ENCODE measurements around the gene RCOR2. TPM values are rescaled to one million over a fixed set of nuclear protein-coding genes. Genes with fewer than 3 reads are reported as not detected.

RCOR2 gene
- total RNA-seq, 1 experiment from 2014 or later: 3.9 TPM

DNA sequence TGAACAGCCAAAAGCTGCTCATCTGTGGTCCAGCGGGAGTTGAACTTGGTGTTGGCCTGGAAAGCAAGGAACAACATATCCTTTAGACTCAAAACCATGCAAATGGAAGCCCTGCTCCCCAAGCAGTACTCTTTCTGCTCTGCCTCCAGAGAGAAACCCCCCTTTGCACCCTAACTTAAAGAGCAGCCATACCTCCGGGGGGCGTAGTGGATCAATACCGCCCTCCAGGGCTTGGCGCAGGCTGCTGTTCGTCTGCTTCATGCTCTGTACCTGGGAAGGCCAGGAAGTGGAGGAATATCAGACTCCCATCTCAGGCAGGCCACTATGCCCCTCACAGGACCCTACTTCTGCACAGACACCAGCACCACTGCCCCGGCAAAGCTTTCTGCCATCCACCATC is 4.3 kb downstream of the RCOR2 start:
- Histone ChIP-seq H3K4me3 (ENCODE audit: low read depth, low read length, poor library complexity, severe bottlenecking) (no peak overlapping the region), H3K27me3 (replicated peaks; ENCODE audit: insufficient read depth, low read depth, low read length, poor library complexity) (no peaks in the 10 kb centered on the region), H3K9me3 (ENCODE audit: low read depth, low read length, poor library complexity, severe bottlenecking) (no peaks in the 10 kb centered on the region), H3K4me1 (ENCODE audit: insufficient read depth, low read length, poor library complexity, severe bottlenecking) (peaks cover 5% of the 10 kb centered on the region), H3K36me3 (ENCODE audit: insufficient read depth, low read length, poor library complexity, severe bottlenecking) (peaks cover 4% of the 10 kb centered on the region), H3K27ac (ENCODE audit: low read depth, low read length, poor library complexity, severe bottlenecking) (no peak overlapping the region)
- CTCF ChIA-PET: no interaction called here
- no peak for TF ChIP-seq EZH2 (IDR thresholded peaks at IDR 0.05; ENCODE audit: borderline replicate concordance, low read depth, low read length, poor library complexity, severe bottlenecking)
- TF ChIP-seq, protein P1, sequence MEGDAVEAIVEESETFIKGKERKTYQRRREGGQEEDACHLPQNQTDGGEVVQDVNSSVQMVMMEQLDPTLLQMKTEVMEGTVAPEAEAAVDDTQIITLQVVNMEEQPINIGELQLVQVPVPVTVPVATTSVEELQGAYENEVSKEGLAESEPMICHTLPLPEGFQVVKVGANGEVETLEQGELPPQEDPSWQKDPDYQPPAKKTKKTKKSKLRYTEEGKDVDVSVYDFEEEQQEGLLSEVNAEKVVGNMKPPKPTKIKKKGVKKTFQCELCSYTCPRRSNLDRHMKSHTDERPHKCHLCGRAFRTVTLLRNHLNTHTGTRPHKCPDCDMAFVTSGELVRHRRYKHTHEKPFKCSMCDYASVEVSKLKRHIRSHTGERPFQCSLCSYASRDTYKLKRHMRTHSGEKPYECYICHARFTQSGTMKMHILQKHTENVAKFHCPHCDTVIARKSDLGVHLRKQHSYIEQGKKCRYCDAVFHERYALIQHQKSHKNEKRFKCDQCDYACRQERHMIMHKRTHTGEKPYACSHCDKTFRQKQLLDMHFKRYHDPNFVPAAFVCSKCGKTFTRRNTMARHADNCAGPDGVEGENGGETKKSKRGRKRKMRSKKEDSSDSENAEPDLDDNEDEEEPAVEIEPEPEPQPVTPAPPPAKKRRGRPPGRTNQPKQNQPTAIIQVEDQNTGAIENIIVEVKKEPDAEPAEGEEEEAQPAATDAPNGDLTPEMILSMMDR (conservative IDR thresholded peaks at IDR 0.05; ENCODE audit: low read depth, low read length): no peak
- intact Hi-C loops (cut with micrococcal nuclease; ENCODE audit: unreplicated experiment): no loop called here
- POLR2A ChIA-PET (ENCODE audit: low non-redundant PET): no interaction called here
- DNase-seq (ENCODE audit: low spot score): no peak
- no TSS peak for BruUV-seq (replicated peaks)

- Histone ChIP-seq H3K36me3 (ENCODE audit: insufficient read depth, low read length, poor library complexity, severe bottlenecking) (peaks cover 4% of the 10 kb centered on the region), H3K4me3 (ENCODE audit: low read depth, low read length, poor library complexity, severe bottlenecking) (no peak overlapping the region), H3K27me3 (replicated peaks; ENCODE audit: insufficient read depth, low read depth, low read length, poor library complexity) (no peaks in the 10 kb centered on the region), H3K27ac (ENCODE audit: low read depth, low read length, poor library complexity, severe bottlenecking) (no peak overlapping the region), H3K9me3 (ENCODE audit: low read depth, low read length, poor library complexity, severe bottlenecking) (no peaks in the 10 kb centered on the region), H3K4me1 (ENCODE audit: insufficient read depth, low read length, poor library complexity, severe bottlenecking) (peaks cover 8% of the 10 kb centered on the region)
- no peak for DNase-seq (ENCODE audit: low spot score)
- TF ChIP-seq, protein P1 (conservative IDR thresholded peaks at IDR 0.05; ENCODE audit: low read depth, low read length): no peak
- no peak for TF ChIP-seq EZH2 (IDR thresholded peaks at IDR 0.05; ENCODE audit: borderline replicate concordance, low read depth, low read length, poor library complexity, severe bottlenecking)
- intact Hi-C loops (cut with micrococcal nuclease; ENCODE audit: unreplicated experiment): no loop called here
- CTCF ChIA-PET: no interaction called here
- no TSS peak for BruUV-seq (replicated peaks)
- POLR2A ChIA-PET (ENCODE audit: low non-redundant PET): no interaction called here
Observed at GRCh38 chr11:63911876-63912275, 5.1 kb downstream of the RCOR2 start.

DNA sequence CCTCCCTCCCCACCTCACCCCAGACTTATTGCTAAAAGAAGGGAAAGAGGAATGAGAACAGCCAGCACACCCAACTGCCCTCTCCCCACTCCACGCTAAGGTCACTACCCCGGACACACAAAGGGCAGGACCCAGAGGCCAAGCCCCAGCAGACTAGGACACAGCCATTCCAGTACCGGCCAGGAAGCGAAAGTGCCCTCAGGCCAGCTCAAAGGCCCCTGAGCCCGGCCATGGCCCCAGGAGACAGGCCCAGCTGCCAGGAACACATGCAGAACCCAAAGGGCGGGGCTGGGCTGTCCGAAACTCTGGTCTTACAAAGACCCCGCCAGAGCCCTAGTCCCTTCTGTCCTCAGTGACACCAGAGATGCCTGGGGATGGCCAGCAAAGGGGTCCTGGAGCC is 5.5 kb downstream of the RCOR2 start:
- Histone ChIP-seq H3K36me3 (ENCODE audit: insufficient read depth, low read length, poor library complexity, severe bottlenecking) (peaks cover 4% of the 10 kb centered on the region), H3K27ac (ENCODE audit: low read depth, low read length, poor library complexity, severe bottlenecking) (no peak overlapping the region), H3K4me1 (ENCODE audit: insufficient read depth, low read length, poor library complexity, severe bottlenecking) (peaks cover 10% of the 10 kb centered on the region), H3K4me3 (ENCODE audit: low read depth, low read length, poor library complexity, severe bottlenecking) (no peak overlapping the region), H3K9me3 (ENCODE audit: low read depth, low read length, poor library complexity, severe bottlenecking) (no peaks in the 10 kb centered on the region), H3K27me3 (replicated peaks; ENCODE audit: insufficient read depth, low read depth, low read length, poor library complexity) (no peaks in the 10 kb centered on the region)
- no peak for DNase-seq (ENCODE audit: low spot score)
- intact Hi-C loops (cut with micrococcal nuclease; ENCODE audit: unreplicated experiment): no loop called here
- ChIA-PET CTCF (no interaction called here), POLR2A (ENCODE audit: low non-redundant PET) (no interaction called here)
- no peak for TF ChIP-seq EZH2 (IDR thresholded peaks at IDR 0.05; ENCODE audit: borderline replicate concordance, low read depth, low read length, poor library complexity, severe bottlenecking)
- TF ChIP-seq, protein P1 (conservative IDR thresholded peaks at IDR 0.05; ENCODE audit: low read depth, low read length): no peak
- BruUV-seq (replicated peaks): no TSS peak

Data from A673 (cell line).